Measurements from ENCODE around the gene IL6. TPM values are rescaled to one million over a fixed set of nuclear protein-coding genes. Genes with fewer than 3 reads are reported as not detected.

IL6 gene
- total and polyA plus RNA-seq, 9 of the 15 experiments (the other 6 are each of a cell fraction or from before 2014, with no cell fraction given) = 0.76 to 2.9 (median 1.5) TPM

DNA sequence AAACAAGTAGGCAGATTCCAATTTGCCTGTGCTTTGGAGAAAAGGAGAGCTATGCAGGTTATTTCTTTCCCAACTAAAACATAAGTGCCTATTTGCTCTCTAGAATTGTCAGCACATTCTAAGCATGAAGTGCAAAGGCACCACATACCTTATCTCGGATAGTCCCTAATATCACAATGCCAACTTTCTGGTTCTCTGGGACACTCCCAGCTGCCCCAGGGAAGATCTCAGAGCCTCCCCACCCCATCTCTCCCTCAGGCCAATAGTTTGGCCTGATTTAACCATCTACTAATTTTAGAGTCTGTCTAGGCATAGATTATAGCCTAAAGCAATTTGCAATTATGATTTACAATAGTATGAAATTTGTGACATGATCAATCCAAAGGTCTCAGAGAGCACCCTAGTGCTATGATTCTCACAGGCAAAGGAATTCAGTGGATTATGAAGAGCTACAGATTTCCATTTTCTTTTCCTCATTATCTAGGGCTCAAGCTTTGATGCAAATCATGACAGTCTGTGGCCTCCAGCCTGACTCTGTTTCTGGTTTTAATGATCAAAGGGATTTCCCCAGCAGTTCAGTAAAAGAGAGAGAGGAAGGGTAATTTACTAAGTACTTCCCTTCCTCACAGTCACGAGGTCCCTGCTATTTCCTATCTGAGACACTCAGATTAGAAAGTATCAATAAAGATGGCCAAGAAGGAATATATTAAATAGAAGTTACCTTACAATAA is 29.0 kb upstream of the IL6 start (continued):
- TF ChIP-seq ZNF707 (CRISPR knock-in tag; conservative IDR thresholded peaks at IDR 0.05) (no peak), ZC3H11A (IDR thresholded peaks at IDR 0.05; ENCODE audit: low read depth, low read length) (no peak), ZNF316 (IDR thresholded peaks at IDR 0.05) (no peak), SMARCE1 (IDR thresholded peaks at IDR 0.05) (no peak), KLF1 (tag; IDR thresholded peaks at IDR 0.05) (no peak), MECOM (CRISPR knock-in tag; IDR thresholded peaks at IDR 0.05) (no peak), PML (IDR thresholded peaks at IDR 0.05; ENCODE audit: low read length) (0 out of 2 replicates have a peak, but pooled peaks have one; percentile 1), RBFOX2 (IDR thresholded peaks at IDR 0.05; ENCODE audit: low read depth, low read length) (0 out of 2 replicates have a peak, but pooled peaks have one; percentile 11), PKNOX1 (IDR thresholded peaks at IDR 0.05) (no peak), RFX5 (IDR thresholded peaks at IDR 0.05; ENCODE audit: low read depth, low read length) (no peak), NCOA1 (IDR thresholded peaks at IDR 0.05; ENCODE audit: low read depth) (no peak)
- TF ChIP-seq, protein P1, sequence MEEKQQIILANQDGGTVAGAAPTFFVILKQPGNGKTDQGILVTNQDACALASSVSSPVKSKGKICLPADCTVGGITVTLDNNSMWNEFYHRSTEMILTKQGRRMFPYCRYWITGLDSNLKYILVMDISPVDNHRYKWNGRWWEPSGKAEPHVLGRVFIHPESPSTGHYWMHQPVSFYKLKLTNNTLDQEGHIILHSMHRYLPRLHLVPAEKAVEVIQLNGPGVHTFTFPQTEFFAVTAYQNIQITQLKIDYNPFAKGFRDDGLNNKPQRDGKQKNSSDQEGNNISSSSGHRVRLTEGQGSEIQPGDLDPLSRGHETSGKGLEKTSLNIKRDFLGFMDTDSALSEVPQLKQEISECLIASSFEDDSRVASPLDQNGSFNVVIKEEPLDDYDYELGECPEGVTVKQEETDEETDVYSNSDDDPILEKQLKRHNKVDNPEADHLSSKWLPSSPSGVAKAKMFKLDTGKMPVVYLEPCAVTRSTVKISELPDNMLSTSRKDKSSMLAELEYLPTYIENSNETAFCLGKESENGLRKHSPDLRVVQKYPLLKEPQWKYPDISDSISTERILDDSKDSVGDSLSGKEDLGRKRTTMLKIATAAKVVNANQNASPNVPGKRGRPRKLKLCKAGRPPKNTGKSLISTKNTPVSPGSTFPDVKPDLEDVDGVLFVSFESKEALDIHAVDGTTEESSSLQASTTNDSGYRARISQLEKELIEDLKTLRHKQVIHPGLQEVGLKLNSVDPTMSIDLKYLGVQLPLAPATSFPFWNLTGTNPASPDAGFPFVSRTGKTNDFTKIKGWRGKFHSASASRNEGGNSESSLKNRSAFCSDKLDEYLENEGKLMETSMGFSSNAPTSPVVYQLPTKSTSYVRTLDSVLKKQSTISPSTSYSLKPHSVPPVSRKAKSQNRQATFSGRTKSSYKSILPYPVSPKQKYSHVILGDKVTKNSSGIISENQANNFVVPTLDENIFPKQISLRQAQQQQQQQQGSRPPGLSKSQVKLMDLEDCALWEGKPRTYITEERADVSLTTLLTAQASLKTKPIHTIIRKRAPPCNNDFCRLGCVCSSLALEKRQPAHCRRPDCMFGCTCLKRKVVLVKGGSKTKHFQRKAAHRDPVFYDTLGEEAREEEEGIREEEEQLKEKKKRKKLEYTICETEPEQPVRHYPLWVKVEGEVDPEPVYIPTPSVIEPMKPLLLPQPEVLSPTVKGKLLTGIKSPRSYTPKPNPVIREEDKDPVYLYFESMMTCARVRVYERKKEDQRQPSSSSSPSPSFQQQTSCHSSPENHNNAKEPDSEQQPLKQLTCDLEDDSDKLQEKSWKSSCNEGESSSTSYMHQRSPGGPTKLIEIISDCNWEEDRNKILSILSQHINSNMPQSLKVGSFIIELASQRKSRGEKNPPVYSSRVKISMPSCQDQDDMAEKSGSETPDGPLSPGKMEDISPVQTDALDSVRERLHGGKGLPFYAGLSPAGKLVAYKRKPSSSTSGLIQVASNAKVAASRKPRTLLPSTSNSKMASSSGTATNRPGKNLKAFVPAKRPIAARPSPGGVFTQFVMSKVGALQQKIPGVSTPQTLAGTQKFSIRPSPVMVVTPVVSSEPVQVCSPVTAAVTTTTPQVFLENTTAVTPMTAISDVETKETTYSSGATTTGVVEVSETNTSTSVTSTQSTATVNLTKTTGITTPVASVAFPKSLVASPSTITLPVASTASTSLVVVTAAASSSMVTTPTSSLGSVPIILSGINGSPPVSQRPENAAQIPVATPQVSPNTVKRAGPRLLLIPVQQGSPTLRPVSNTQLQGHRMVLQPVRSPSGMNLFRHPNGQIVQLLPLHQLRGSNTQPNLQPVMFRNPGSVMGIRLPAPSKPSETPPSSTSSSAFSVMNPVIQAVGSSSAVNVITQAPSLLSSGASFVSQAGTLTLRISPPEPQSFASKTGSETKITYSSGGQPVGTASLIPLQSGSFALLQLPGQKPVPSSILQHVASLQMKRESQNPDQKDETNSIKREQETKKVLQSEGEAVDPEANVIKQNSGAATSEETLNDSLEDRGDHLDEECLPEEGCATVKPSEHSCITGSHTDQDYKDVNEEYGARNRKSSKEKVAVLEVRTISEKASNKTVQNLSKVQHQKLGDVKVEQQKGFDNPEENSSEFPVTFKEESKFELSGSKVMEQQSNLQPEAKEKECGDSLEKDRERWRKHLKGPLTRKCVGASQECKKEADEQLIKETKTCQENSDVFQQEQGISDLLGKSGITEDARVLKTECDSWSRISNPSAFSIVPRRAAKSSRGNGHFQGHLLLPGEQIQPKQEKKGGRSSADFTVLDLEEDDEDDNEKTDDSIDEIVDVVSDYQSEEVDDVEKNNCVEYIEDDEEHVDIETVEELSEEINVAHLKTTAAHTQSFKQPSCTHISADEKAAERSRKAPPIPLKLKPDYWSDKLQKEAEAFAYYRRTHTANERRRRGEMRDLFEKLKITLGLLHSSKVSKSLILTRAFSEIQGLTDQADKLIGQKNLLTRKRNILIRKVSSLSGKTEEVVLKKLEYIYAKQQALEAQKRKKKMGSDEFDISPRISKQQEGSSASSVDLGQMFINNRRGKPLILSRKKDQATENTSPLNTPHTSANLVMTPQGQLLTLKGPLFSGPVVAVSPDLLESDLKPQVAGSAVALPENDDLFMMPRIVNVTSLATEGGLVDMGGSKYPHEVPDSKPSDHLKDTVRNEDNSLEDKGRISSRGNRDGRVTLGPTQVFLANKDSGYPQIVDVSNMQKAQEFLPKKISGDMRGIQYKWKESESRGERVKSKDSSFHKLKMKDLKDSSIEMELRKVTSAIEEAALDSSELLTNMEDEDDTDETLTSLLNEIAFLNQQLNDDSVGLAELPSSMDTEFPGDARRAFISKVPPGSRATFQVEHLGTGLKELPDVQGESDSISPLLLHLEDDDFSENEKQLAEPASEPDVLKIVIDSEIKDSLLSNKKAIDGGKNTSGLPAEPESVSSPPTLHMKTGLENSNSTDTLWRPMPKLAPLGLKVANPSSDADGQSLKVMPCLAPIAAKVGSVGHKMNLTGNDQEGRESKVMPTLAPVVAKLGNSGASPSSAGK (IDR thresholded peaks at IDR 0.05) = no peak
- TF ChIP-seq, protein P2, sequence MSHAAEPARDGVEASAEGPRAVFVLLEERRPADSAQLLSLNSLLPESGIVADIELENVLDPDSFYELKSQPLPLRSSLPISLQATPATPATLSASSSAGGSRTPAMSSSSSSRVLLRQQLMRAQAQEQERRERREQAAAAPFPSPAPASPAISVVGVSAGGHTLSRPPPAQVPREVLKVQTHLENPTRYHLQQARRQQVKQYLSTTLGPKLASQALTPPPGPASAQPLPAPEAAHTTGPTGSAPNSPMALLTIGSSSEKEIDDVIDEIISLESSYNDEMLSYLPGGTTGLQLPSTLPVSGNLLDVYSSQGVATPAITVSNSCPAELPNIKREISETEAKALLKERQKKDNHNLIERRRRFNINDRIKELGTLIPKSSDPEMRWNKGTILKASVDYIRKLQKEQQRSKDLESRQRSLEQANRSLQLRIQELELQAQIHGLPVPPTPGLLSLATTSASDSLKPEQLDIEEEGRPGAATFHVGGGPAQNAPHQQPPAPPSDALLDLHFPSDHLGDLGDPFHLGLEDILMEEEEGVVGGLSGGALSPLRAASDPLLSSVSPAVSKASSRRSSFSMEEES (CRISPR knock-in tag; IDR thresholded peaks at IDR 0.05) = peak; percentile 47
